GM19193 (cell line): Measurements from ENCODE around the gene GOPC.

Experiments used
- POLR2A ChIP-seq: IDR thresholded peaks from 4 replicates; pipeline ENCODE4 v1.6.1; 2011; ENCODE audit not compliant: insufficient read depth, insufficient read length; ENCODE audit errors: extremely low read depth

The GOPC gene

GRCh38 chr6:117542493-117542892, 59.8 kb downstream of the GOPC start:
- TF ChIP-seq POLR2A = no peak

DNA sequence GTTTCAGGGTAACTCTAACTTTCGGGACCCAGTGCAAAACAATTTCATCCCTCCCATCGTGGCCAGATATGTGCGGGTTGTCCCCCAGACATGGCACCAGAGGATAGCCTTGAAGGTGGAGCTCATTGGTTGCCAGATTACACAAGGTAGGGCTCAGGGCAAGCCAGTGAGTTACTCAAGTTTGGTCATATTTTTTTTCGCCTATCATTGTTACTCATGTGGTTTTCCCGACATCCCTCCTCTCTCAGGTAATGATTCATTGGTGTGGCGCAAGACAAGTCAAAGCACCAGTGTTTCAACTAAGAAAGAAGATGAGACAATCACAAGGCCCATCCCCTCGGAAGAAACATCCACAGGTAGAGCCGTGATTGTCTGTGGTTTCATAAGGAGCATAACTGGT, 61.6 kb downstream of the GOPC start:
- no peak for TF ChIP-seq POLR2A

DNA sequence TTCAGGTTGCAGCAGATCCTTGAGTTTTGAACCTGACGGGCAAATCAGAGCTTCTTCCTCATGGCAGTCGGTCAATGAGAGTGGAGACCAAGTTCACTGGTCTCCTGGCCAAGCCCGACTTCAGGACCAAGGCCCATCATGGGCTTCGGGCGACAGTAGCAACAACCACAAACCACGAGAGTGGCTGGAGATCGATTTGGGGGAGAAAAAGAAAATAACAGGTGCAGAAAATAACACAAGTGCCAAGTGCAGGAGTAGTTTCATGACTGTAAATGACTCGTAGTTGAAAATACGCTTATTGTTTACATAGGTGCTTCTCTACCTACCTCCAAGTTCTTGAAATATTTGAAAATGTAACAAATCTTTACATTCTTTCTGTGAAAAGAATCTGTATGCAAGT, 63.7 kb downstream of the GOPC start:
- TF ChIP-seq POLR2A = no peak

DNA sequence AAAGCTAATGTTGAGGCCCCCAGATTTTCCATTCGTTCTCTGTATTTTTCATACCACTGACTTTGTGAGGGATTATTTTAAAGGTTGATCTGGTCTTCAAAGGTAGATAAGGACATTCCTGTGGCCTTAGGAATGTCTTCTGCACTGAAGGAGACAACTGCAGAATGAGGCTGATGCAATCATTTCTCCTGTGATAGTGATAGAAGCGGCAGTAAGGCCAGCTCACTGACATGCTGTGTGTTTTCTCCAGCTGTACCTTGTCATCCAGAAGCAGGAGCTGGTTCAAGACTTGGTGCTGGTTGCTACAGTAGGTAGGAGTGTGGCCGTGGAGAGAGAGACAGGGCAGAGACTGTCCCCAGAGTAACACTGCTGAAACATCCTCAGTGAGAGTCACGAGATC, 66.0 kb downstream of the GOPC start:
- TF ChIP-seq POLR2A = no peak

GRCh38 chr6:117534974-117535373, 67.3 kb downstream of the GOPC start:
- TF ChIP-seq POLR2A = no peak

- TF ChIP-seq POLR2A = no peak
Measured at GRCh38 chr6:117533775-117534174, 68.5 kb downstream of the GOPC start.

- no peak for TF ChIP-seq POLR2A
Measured at GRCh38 chr6:117531809-117532725, 70.2 kb downstream of the GOPC start.

- TF ChIP-seq POLR2A = no peak
Measured at GRCh38 chr6:117531346-117531745, 71.0 kb downstream of the GOPC start.

DNA sequence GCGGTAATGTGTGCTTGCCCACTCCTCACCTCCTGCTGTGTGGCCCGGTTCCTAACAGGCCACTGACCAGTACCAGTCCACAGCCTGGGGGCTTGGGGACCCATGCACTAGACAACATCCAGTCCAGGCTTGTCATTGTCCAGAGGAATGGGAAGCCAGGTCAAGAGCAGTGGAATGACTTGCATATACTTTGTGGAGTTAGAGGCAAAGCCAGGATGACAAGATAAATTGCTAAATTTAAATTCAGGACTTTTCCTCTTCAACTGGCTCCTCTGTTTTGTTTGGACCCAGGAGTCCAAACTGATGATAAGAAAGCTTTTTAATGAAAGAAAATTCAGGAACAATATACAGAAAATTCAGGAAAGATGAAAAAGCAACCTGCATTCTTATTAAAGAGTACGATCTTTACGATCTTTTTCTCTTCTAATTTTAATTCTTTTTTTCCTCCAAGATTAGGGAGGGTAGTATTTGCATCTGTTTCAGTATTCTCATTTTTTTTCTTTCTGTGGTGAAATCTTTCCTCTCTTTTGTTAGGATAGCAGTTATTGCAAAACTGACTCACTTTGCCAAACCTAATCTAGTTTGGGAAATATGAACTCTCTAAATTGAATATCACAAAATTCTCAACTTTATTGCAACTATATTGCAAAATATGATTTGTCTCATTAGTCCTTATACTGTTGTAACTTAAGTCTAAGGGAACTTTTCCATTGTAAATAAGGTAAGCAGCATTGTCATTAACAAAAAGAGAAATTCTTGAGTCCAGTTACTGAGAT, 71.7 kb downstream of the GOPC start:
- no peak for TF ChIP-seq POLR2A

GRCh38 chr6:117525607-117526006, 76.7 kb downstream of the GOPC start:
- no peak for TF ChIP-seq POLR2A

DNA sequence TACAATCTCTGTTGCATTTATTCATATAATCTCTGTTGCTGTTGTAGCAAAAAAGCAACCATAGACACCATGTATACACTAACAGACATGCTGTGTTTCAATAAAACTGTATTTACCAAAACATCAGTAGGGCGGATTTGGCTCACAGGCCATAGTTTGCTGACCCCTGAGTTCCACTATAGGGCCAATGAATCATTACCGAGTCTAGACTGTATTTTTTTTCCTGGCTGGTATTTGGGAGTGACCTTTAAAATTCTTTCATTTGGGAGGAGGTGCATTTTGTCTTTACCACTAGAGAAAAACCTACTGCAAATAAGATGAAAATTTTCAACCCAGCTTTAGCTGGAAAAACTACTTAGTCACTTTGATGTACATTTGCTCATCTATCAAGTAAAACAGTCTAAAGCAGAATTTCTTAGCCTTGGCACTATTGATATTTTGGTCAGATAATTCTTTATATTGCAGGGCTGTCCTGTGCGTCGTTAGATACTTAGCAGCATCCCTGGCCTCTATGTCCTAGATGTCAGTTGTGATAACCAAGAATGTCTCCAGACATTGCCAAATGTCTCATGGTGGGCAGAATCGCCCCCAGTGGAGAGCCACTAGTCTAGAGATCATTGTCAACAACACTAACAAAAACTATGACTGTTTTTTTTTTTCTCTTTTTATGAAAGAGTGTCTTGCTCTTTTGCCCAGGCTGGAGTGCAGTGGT, 80.4 kb downstream of the GOPC start:
- no peak for TF ChIP-seq POLR2A

GRCh38 chr6:117520603-117521395, 81.5 kb downstream of the GOPC start:
- TF ChIP-seq POLR2A = no peak

GRCh38 chr6:117518870-117519269, 83.4 kb downstream of the GOPC start:
- no peak for TF ChIP-seq POLR2A

DNA sequence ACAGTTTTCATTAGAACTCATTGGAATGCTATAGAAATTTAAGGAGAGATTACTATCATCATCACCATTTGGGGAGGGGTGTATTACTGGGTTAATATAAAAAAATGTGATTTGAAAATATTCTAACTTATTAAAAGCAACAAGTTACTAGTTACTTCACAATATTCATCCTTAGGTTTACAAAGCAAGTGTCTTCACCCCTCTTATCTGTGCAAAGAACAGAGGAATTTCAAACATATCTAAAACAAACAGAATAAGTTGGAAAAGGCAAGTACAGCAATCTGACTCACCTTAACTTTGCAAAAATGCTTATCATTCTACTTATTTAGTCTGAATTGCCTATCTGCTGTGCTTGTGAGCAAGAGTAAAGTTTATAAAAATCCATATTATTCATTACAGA, 87.0 kb downstream of the GOPC start:
- no peak for TF ChIP-seq POLR2A
